PC-3 (cell line): ENCODE data around the gene APBB2. TPM values are rescaled to one million over a fixed set of nuclear protein-coding genes. Genes with fewer than 3 reads are reported as not detected.

Experiments
- ATAC-seq: fragments of 200-7000 bp; cut with Tn5 transposase; 2 replicates; pipeline ENCODE4 v1.9.1; 2020; ENCODE audit warnings: mild to moderate bottlenecking, moderate library complexity
- BruUV-seq: library from RNA; stranded (reverse); fragments of 400-500 nt; replicated peaks from 2 replicates; lab custom pipeline; 2021; lab: Mats Ljungman, UMichigan
- CTCF ChIA-PET: fragments of 300-600 bp; sonication (Branson Sonifier 250); formaldehyde crosslinking; loops from one replicate; lab custom pipeline; 2022; ENCODE audit warnings: antibody characterized with exemption; lab: Charles Lee
- POLR2A ChIA-PET: fragments of 300-600 bp; sonication (Branson Sonifier 250); formaldehyde crosslinking; loops from one replicate; lab custom pipeline; 2022; ENCODE audit warnings: antibody characterized with exemption; ENCODE audit not compliant: unreplicated experiment; lab: Charles Lee
- DNase-seq: peaks from one replicate; pipeline ENCODE4 v3.0.0-alpha.2; 2015
- H2AFZ ChIP-seq: fragments of 300-600 bp; sonication (generic); 2 replicates; pipeline ENCODE4 v1.6.0; 2016; ENCODE audit warnings: antibody characterized with exemption, low read length
- H3F3A ChIP-seq: fragments of 300-600 bp; sonication (generic); one replicate; pipeline ENCODE4 v1.6.0; 2017; ENCODE audit warnings: antibody characterized with exemption, low read length, control low read depth, mild to moderate bottlenecking; ENCODE audit not compliant: unreplicated experiment
- H3K27ac ChIP-seq: fragments of 300-600 bp; sonication (generic); 2 replicates; pipeline ENCODE4 v1.5.1; 2016; ENCODE audit warnings: mild to moderate bottlenecking, low read length
- H3K27me3 ChIP-seq: fragments of 300-600 bp; sonication (generic); 2 replicates; pipeline ENCODE4 v1.6.1; 2016; ENCODE audit warnings: low read length, mixed read lengths
- H3K36me3 ChIP-seq: fragments of 300-600 bp; sonication (generic); 2 replicates; pipeline ENCODE4 v1.6.1; 2016; ENCODE audit warnings: low read depth, mixed run types, low read length, mixed read lengths
- H3K4me1 ChIP-seq: fragments of 300-600 bp; sonication (generic); 2 replicates; pipeline ENCODE4 v1.5.1; 2016; ENCODE audit warnings: low read length; ENCODE audit not compliant: insufficient read depth
- H3K4me2 ChIP-seq: fragments of 300-600 bp; sonication (generic); 2 replicates; pipeline ENCODE4 v1.6.0; 2016; ENCODE audit warnings: low read length
- H3K4me3 ChIP-seq: fragments of 300-600 bp; sonication (generic); 2 replicates; pipeline ENCODE4 v1.5.1; 2016; ENCODE audit warnings: mild to moderate bottlenecking, low read length, mixed read lengths
- H3K79me2 ChIP-seq: fragments of 300-600 bp; sonication (generic); 2 replicates; pipeline ENCODE4 v1.6.1; 2017; ENCODE audit warnings: low read length, mixed read lengths
- H3K9ac ChIP-seq: fragments of 300-600 bp; sonication (generic); 2 replicates; pipeline ENCODE4 v1.6.0; 2016; ENCODE audit warnings: mild to moderate bottlenecking, low read length
- H3K9me2 ChIP-seq: fragments of 300-600 bp; sonication (generic); replicated peaks from 2 replicates; pipeline ENCODE4 v1.6.1; 2016; ENCODE audit warnings: mixed run types, low read length, mixed read lengths
- H3K9me3 ChIP-seq: fragments of 300-600 bp; sonication (generic); 2 replicates; pipeline ENCODE4 v1.6.1; 2016; ENCODE audit warnings: low read length, mixed read lengths
- H4K20me1 ChIP-seq: fragments of 300-600 bp; sonication (generic); 2 replicates; pipeline ENCODE4 v1.6.1; 2016; ENCODE audit warnings: low read length, mixed read lengths
- EZH2 ChIP-seq: fragments of 300-600 bp; sonication (generic); IDR thresholded peaks from one replicate; pipeline ENCODE4 v1.6.1; 2017; ENCODE audit warnings: antibody characterized with exemption, mild to moderate bottlenecking, low read length; ENCODE audit not compliant: unreplicated experiment
- EZH2phosphoT487 ChIP-seq: fragments of 300-600 bp; sonication (generic); IDR thresholded peaks from 2 replicates; pipeline ENCODE4 v1.6.1; 2018; ENCODE audit warnings: mild to moderate bottlenecking, antibody characterized with exemption, low read length, borderline replicate concordance
- intact Hi-C: fragments of 100-400 bp; cut with micrococcal nuclease; formaldehyde crosslinking; loops from 2 replicates; pipeline ENCODE4 v1.9.0; 2023
- total RNA-seq: library from RNA; depleted of rRNA; stranded (reverse); fragments of >200 nt; gene quantifications from 2 replicates; pipeline ENCODE4 v1.2.3, GENCODE V29; 2014
- TF ChIP-seq, protein P1 (sequence below): fragments of 300-600 bp; sonication (generic); conservative IDR thresholded peaks from 2 replicates; pipeline ENCODE4 v1.5.1; 2017; ENCODE audit warnings: antibody characterized with exemption, low read depth, mild to moderate bottlenecking, low read length

The APBB2 gene
- total RNA-seq, 1 experiment from 2014 or later, result 24.7 TPM

DNA sequence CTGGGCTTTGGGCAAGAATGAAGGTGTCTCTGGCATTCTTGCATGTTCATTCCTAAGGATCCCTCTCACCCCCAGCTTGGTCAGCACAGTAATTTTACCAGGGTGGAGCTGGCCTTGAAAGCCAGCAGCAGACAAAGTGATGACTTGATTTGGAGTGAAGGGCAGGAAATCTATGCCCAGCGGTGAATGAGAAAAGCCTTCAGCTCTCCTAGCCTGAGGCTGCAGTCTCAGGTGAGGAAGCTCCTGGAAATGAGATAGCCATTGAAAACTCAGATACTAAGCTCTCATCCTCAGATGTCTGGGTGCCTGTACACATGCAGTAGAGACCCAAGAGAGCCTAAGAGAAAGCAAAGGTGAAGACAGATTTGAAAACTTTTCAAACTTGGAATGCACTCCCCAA lies 31.6 kb upstream of the APBB2 start:
- H3K27ac ChIP-seq, result no peak overlapping the region
- H3K27me3 ChIP-seq, result no peaks in the 10 kb centered on the region; the same call in 1 of the 2 replicates
- H3K4me3 ChIP-seq, result no peak overlapping the region
- CTCF ChIA-PET, result no interaction called here
- H3K36me3 ChIP-seq, result no peaks in the 10 kb centered on the region
- H3F3A ChIP-seq, result no peaks in the 10 kb centered on the region
- no peak overlapping the region for H2AFZ ChIP-seq
- intact Hi-C loops, result no loop called here
- POLR2A ChIA-PET, result no interaction called here
- TF ChIP-seq, protein P1, sequence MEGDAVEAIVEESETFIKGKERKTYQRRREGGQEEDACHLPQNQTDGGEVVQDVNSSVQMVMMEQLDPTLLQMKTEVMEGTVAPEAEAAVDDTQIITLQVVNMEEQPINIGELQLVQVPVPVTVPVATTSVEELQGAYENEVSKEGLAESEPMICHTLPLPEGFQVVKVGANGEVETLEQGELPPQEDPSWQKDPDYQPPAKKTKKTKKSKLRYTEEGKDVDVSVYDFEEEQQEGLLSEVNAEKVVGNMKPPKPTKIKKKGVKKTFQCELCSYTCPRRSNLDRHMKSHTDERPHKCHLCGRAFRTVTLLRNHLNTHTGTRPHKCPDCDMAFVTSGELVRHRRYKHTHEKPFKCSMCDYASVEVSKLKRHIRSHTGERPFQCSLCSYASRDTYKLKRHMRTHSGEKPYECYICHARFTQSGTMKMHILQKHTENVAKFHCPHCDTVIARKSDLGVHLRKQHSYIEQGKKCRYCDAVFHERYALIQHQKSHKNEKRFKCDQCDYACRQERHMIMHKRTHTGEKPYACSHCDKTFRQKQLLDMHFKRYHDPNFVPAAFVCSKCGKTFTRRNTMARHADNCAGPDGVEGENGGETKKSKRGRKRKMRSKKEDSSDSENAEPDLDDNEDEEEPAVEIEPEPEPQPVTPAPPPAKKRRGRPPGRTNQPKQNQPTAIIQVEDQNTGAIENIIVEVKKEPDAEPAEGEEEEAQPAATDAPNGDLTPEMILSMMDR, result no peak
- TF ChIP-seq EZH2phosphoT487, result no peak
- TF ChIP-seq EZH2, result no peak
- no peak for ATAC-seq
- no TSS peak for BruUV-seq
- no peaks in the 10 kb centered on the region for H3K4me1 ChIP-seq
- no peaks in the 10 kb centered on the region for H3K9me3 ChIP-seq
- no peaks in the 10 kb centered on the region for H4K20me1 ChIP-seq
- DNase-seq, result no peak
- no peaks in the 10 kb centered on the region for H3K79me2 ChIP-seq
- no peak overlapping the region for H3K4me2 ChIP-seq
- no peak overlapping the region for H3K9ac ChIP-seq
- H3K9me2 ChIP-seq, result no peaks in the 10 kb centered on the region

GRCh38 chr4:41241919-41242318 lies 27.6 kb upstream of the APBB2 start:
- H4K20me1 ChIP-seq, result no peaks in the 10 kb centered on the region
- no peaks in the 10 kb centered on the region; the same call in 1 of the 2 replicates for H3K27me3 ChIP-seq
- no peak overlapping the region for H3K4me2 ChIP-seq
- no peak overlapping the region for H3K9ac ChIP-seq
- no peaks in the 10 kb centered on the region for H3F3A ChIP-seq
- no peaks in the 10 kb centered on the region for H3K9me2 ChIP-seq
- TF ChIP-seq EZH2, result no peak
- TF ChIP-seq, protein P1, result no peak
- TF ChIP-seq EZH2phosphoT487, result no peak
- H3K79me2 ChIP-seq, result no peaks in the 10 kb centered on the region
- intact Hi-C loops, result no loop called here
- ATAC-seq (no peak), DNase-seq (no peak)
- CTCF ChIA-PET, result no interaction called here
- no TSS peak for BruUV-seq
- H3K36me3 ChIP-seq, result no peaks in the 10 kb centered on the region
- no peak overlapping the region for H2AFZ ChIP-seq
- POLR2A ChIA-PET, result no interaction called here
- H3K27ac ChIP-seq, result no peak overlapping the region
- H3K9me3 ChIP-seq, result no peaks in the 10 kb centered on the region
- H3K4me3 ChIP-seq, result no peak overlapping the region
- H3K4me1 ChIP-seq, result no peaks in the 10 kb centered on the region

DNA sequence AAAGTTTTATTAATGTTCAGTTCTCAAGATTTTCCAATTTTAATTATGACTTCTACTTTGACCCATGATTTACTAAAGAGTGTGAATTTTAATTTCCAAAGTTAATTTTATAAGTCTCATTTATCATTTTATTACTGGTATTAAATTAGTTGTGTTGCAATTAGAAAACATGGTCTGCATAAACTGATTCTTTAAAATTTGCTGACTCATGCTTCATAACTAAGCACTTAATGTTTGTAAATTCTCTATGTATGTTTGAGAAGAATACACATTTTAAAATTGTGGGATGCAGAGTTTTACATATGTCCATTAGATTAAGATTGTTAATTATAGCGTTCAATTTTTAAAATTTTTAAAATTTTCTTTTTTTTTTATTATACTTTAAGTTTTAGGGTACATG lies 22.2 kb upstream of the APBB2 start:
- Histone ChIP-seq H3K79me2 (no peaks in the 10 kb centered on the region), H3K4me3 (no peak overlapping the region), H4K20me1 (no peaks in the 10 kb centered on the region), H3F3A (no peaks in the 10 kb centered on the region), H3K9me2 (no peaks in the 10 kb centered on the region), H3K9me3 (no peaks in the 10 kb centered on the region), H3K36me3 (no peaks in the 10 kb centered on the region), H3K4me2 (no peak overlapping the region), H3K27ac (no peak overlapping the region), H3K4me1 (no peaks in the 10 kb centered on the region), H3K9ac (no peak overlapping the region), H3K27me3 (no peaks in the 10 kb centered on the region), H2AFZ (no peak overlapping the region)
- DNase-seq, result no peak
- no peak for TF ChIP-seq EZH2
- TF ChIP-seq, protein P1, result no peak
- no peak for TF ChIP-seq EZH2phosphoT487
- intact Hi-C loops, result no loop called here
- POLR2A ChIA-PET, result no interaction called here
- BruUV-seq, result no TSS peak
- CTCF ChIA-PET, result no interaction called here
- ATAC-seq, result no peak
